Kidney (tissue), 14 donors: Measurements from ENCODE around the gene ZSWIM5. TPM values are rescaled to one million over a fixed set of nuclear protein-coding genes. Genes with fewer than 3 reads are reported as not detected.
"Not testable (repeated sequence)": the region's sequence is repeated elsewhere in the genome, so short reads cannot be mapped to it uniquely, and the experiment has no call there.

Experiments used
- DNase-seq, 5 donors: peaks; one replicate each; pipeline ENCODE4 v3.0.0-alpha.2; 2013 to 2020
- FAIRE-seq: peaks from 2 replicates; lab custom pipeline; 2012; peaks lifted over from hg19 to GRCh38; lab: Jason Lieb, UNC
- H3K27ac ChIP-seq, 2 donors: one replicate each; pipeline ENCODE4 v1.7.0; 2013; ENCODE audit warnings: low read depth in 2 of 2, low read length in 2 of 2, inconsistent platforms in 1 of 2
- H3K27me3 ChIP-seq: one replicate; pipeline ENCODE4 v1.7.1; 2013; ENCODE audit warnings: low read length, inconsistent platforms; ENCODE audit not compliant: control insufficient read depth, insufficient read depth
- H3K36me3 ChIP-seq, 3 donors: one replicate each; pipeline versions ENCODE4 v1.7.0 to v1.7.1; 2013; ENCODE audit warnings: low read length in 3 of 3, control low read depth in 1 of 3, inconsistent platforms in 1 of 3; ENCODE audit not compliant: insufficient read depth in 3 of 3, control insufficient read depth in 2 of 3
- H3K4me1 ChIP-seq, 3 donors: one replicate each; pipeline versions ENCODE4 v1.7.0 to v1.7.1; 2013; ENCODE audit warnings: low read length in 3 of 3, inconsistent platforms in 1 of 3, low read depth in 1 of 3; ENCODE audit not compliant: control insufficient read depth in 2 of 3, insufficient read depth in 2 of 3
- H3K4me3 ChIP-seq, 3 donors: one replicate each; pipeline versions ENCODE4 v1.7.0 to v1.8.1; 2013; ENCODE audit warnings: low read length in 3 of 3, control low read depth in 1 of 3, inconsistent platforms in 1 of 3
- H3K9ac ChIP-seq, 3 donors: one replicate each; pipeline versions ENCODE4 v1.7.0 to v1.7.1; 2013; ENCODE audit warnings: low read length in 3 of 3, control low read depth in 1 of 3, inconsistent platforms in 1 of 3
- H3K9me3 ChIP-seq, 3 donors: one replicate each; pipeline versions ENCODE4 v1.7.0 to v1.7.1; 2013; ENCODE audit warnings: low read length in 3 of 3, control low read depth in 1 of 3, inconsistent platforms in 1 of 3; ENCODE audit not compliant: control insufficient read depth in 2 of 3, insufficient read depth in 1 of 3
- intact Hi-C: fragments of 100-400 bp; cut with DNase I; formaldehyde crosslinking; loops from one replicate; pipeline ENCODE4 v1.11.1; 2022
- polyA plus RNA-seq: library from polyadenylated mRNA; stranded (reverse); fragments of 350-450 nt; fragmentation: Illumina TruSeq; extraction: RNeasy Lipid Tissue Mini Kit (QIAGEN cat#74804); gene quantifications from one replicate; pipeline ENCODE4 v1.2.3, GENCODE V29; 2014; ENCODE audit warnings: low read depth, low replicate concordance; ENCODE audit not compliant: insufficient read depth
- total RNA-seq: library from RNA; stranded (reverse); fragmentation: NEBNext Ultra II Directional; extraction: Animal tissue kit (Norgen Biotek cat#: 25700); gene quantifications from one replicate; pipeline ENCODE4 v1.2.1, GENCODE V29; 2021
- TF ChIP-seq, protein P1 (sequence below): IDR thresholded peaks from 3 replicates; pipeline ENCODE4 v1.5.1; 2012; ENCODE audit warnings: mild to moderate bottlenecking, moderate library complexity, borderline replicate concordance; ENCODE audit not compliant: insufficient read depth; ENCODE audit errors: extremely low read depth
- donor health status: control.
- donor health status: control.
- donor health status: control.
- donor health status: control.
- donor health status: control.
- donor health status: DM: yes; HTN: yes; CAD: no.
- donor health status: Normal renal cell carcinoma (clear cell type).

Gene ZSWIM5
- total and polyA plus RNA-seq, 2 donors from 2014 or later, result 1.9 to 4.8 TPM

DNA sequence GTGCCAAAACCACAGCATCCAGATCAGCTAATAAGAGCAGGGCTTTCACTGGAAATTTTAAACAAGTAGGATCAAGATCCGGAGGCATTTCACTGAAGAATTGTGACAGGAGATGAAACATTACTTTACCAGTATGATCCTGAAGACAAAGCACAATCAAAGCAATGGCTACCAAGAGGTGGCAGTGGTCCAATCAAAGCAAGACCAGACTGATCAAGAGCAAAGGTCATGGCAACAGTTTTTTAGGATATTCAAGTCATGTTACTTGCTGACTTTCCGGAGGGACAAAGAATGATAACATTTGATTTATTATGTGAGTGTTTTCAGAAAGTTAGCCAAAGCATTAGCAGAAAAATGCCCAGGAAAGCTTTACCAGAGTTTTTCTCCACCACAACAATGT, 8.2 kb downstream of the ZSWIM5 start:
- no peak for DNase-seq
- H3K9me3 ChIP-seq, result peaks cover 0 to 9% (median 0%) of the 10 kb centered on the region in 3 donors
- no peak for FAIRE-seq
- H3K4me3 ChIP-seq, result no peak overlapping the region
- H3K27ac ChIP-seq, result no peak overlapping the region
- TF ChIP-seq, protein P1, sequence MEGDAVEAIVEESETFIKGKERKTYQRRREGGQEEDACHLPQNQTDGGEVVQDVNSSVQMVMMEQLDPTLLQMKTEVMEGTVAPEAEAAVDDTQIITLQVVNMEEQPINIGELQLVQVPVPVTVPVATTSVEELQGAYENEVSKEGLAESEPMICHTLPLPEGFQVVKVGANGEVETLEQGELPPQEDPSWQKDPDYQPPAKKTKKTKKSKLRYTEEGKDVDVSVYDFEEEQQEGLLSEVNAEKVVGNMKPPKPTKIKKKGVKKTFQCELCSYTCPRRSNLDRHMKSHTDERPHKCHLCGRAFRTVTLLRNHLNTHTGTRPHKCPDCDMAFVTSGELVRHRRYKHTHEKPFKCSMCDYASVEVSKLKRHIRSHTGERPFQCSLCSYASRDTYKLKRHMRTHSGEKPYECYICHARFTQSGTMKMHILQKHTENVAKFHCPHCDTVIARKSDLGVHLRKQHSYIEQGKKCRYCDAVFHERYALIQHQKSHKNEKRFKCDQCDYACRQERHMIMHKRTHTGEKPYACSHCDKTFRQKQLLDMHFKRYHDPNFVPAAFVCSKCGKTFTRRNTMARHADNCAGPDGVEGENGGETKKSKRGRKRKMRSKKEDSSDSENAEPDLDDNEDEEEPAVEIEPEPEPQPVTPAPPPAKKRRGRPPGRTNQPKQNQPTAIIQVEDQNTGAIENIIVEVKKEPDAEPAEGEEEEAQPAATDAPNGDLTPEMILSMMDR, result no peak
- H3K9ac ChIP-seq, result no peak overlapping the region
- no peaks in the 10 kb centered on the region for H3K27me3 ChIP-seq
- peaks cover 0 to 3% (median 0%) of the 10 kb centered on the region in 3 donors for H3K4me1 ChIP-seq
- no peaks in the 10 kb centered on the region for H3K36me3 ChIP-seq
- intact Hi-C loops, result no loop called here

DNA sequence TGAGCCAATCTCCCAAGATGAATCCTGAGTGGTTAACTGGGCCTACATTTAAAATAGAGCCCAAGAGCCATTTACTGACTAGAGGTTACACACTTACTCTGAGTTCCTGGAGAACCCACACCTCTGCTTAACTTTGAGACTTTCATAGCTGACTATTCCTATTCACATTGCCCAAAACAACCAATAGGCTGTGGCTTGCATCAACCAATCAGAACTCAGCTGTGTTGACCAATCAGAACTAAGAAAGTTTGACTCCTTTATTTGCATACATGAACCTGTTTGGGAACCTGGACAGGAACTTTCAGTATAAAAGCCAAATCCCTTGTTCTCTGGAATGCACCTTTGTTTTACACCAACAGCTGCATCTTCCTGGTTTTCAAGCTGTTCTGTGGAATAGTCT, 9.5 kb downstream of the ZSWIM5 start:
- no peak overlapping the region for H3K4me3 ChIP-seq
- TF ChIP-seq, protein P1, result no peak
- DNase-seq (no peak), FAIRE-seq (no peak)
- no peaks in the 10 kb centered on the region for H3K4me1 ChIP-seq
- no peaks in the 10 kb centered on the region for H3K27me3 ChIP-seq
- H3K36me3 ChIP-seq, result no peaks in the 10 kb centered on the region
- intact Hi-C loops, result no loop called here
- no peak overlapping the region for H3K27ac ChIP-seq
- H3K9me3 ChIP-seq, result peaks cover 0 to 9% (median 0%) of the 10 kb centered on the region in 3 donors
- H3K9ac ChIP-seq, result no peak overlapping the region

DNA sequence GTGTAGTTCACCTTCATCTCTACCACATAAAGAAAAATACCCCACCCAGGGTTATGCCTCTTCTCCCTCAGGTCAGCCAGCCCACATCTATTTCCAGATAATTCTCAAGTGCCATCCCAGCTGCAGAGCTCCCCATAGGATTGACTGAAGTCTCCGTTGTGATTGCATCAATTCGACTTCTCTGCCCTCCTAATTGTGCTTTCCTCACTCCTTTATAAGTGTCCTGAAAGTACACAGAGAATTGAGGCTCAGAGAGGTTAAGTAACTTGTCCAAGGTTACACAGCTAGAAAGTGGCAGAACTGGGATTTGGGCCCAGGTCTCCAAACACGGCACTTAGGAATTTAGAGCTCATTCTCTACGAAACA, 15.0 kb downstream of the ZSWIM5 start:
- no peak overlapping the region for H3K9ac ChIP-seq
- intact Hi-C loops, result no loop called here
- TF ChIP-seq, protein P1, result no peak
- H3K4me1 ChIP-seq, result no peaks in the 10 kb centered on the region
- DNase-seq, result no peak
- no peak overlapping the region for H3K27ac ChIP-seq
- no peak overlapping the region for H3K4me3 ChIP-seq
- no peaks in the 10 kb centered on the region for H3K27me3 ChIP-seq
- FAIRE-seq, result no peak
- H3K36me3 ChIP-seq, result no peaks in the 10 kb centered on the region
- no peaks in the 10 kb centered on the region for H3K9me3 ChIP-seq

GRCh38 chr1:45187725-45188124, 18.7 kb downstream of the ZSWIM5 start:
- no peak overlapping the region for H3K4me3 ChIP-seq
- TF ChIP-seq, protein P1, result no peak
- FAIRE-seq (no peak), DNase-seq (no peak)
- no peak overlapping the region for H3K27ac ChIP-seq
- H3K4me1 ChIP-seq, result no peaks in the 10 kb centered on the region
- intact Hi-C loops, result no loop called here
- no peak overlapping the region for H3K9ac ChIP-seq
- H3K36me3 ChIP-seq, result no peaks in the 10 kb centered on the region
- H3K27me3 ChIP-seq, result no peaks in the 10 kb centered on the region
- H3K9me3 ChIP-seq, result no peaks in the 10 kb centered on the region

DNA sequence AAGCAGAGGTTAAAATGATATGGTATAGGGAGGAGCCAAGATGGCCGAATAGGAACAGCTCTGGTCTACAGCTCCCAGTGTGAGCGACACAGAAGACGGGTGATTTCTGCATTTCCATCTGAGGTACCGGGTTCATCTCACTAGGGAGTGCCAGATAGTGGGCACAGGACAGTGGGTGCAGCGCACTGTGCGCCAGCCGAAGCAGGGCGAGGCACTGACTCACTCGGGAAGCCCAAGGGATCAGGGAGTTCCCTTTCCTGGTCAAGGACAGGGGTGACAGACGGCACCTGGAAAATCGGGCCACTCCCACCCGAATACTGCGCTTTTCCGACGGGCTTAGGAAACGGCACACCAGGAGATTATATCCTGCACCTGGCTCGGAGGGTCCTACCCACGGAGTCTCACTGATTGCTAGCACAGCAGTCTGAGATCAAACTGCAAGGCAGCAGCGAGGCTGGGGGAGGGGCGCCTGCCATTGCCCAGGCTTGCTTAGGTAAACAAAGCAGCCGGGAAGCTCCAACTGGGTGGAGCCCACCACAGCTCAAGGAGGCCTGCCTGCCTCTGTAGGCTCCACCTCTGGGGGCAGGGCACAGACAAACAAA, 26.4 kb downstream of the ZSWIM5 start:
- H3K27ac ChIP-seq, DNase-seq, intact Hi-C loops, H3K36me3 ChIP-seq, H3K9ac ChIP-seq, H3K9me3 ChIP-seq, H3K4me3 ChIP-seq, H3K4me1 ChIP-seq, H3K27me3 ChIP-seq, FAIRE-seq: not testable (repeated sequence)
